Motor neuron (in vitro differentiated cells): Measurements from ENCODE around the gene LMF1. TPM values are rescaled to one million over a fixed set of nuclear protein-coding genes. Genes with fewer than 3 reads are reported as not detected.

Experiments
- ATAC-seq, 8 experiments: fragments of 200-7000 bp; cut with Tn5 transposase; replicated peaks in 6 of 8; 2 replicates each; pipeline ENCODE4 v1.8.0; 2021; ENCODE audit warnings: mild to moderate bottlenecking in 8 of 8, moderate library complexity in 8 of 8
- H3K27ac ChIP-seq, 2 donors: fragments of 250-450 bp; sonication (Bioruptor Pico); 2 replicates each; pipeline ENCODE4 v1.9.0; 2021; ENCODE audit warnings: antibody characterized with exemption in 2 of 2, mild to moderate bottlenecking in 2 of 2, moderate library complexity in 1 of 2
- H3K4me1 ChIP-seq, 2 donors: fragments of 250-450 bp; sonication (Bioruptor Pico); replicated peaks in 1 of 2; 2 replicates each; pipeline ENCODE4 v1.6.1; 2021; ENCODE audit warnings: antibody characterized with exemption in 2 of 2, mild to moderate bottlenecking in 2 of 2, moderate library complexity in 1 of 2
- H3K4me3 ChIP-seq, 5 donors: fragments of 250-450 bp; sonication (Bioruptor Pico); 2 replicates each; pipeline ENCODE4 v1.9.0; 2021; ENCODE audit warnings: antibody characterized with exemption in 5 of 5, mild to moderate bottlenecking in 5 of 5, moderate library complexity in 4 of 5
- WGBS, 10 experiments: fragments of 450-650 bp; shearing (Covaris generic); methylation state at CpG; one replicate each; pipeline ENCODE4 v1.0.0; 2022; 5-methylcytosine and 5-hydroxymethylcytosine counted together
- in situ Hi-C, 9 experiments: fragments of 400-800 bp; cut with MboI; loops; one replicate each; pipeline ENCODE4 v1.15.0; 2021; ENCODE audit warnings: low sequenced_read_pairs in 9 of 9, low pct_unique_long_range_greater_than_20kb in 2 of 9; ENCODE audit not compliant: unreplicated experiment in 9 of 9
- total RNA-seq, 8 experiments: library from RNA; unstranded; fragments of 300-600 nt; gene quantifications; 2 replicates each; pipeline versions ENCODE4 v1.2.3 to v1.2.4, GENCODE V29; 2022

Gene LMF1
- total RNA-seq, 8 experiments from 2014 or later: 5.1 to 20.0 (median 9.2) TPM

DNA sequence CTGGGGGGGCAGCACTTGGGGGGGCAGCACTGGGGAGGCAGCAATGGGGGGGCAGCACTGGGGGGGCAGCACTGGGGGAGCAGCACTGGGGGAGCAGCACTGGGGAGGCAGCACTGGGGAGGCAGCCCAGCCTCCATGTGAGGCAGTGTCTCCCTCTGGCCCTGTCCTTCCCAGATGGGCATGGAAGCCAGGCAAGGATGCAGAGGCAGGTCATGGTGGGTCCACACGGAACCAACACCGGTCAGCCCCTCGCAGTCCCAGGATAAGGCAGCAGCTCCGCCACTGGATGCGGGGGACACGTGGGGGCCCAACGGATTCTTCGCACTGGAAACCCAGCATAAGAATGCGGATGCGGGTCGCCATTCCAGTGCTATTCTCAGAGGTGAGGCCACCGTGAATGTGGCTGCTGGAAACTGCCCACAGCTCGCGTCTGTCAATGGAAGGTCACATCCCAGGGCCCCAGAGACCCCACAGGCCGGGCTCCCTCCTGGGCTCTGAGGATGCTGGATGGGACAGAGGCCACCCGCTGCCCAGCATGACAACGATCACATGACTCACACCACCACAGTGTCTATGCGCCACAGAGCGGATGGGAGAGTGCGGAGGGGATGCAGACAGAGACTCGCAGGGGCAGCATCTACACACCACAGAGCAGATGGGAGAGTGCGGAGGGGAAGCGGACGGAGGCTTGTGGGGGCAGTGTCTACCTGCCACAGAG lies 59.0 kb downstream of the LMF1 start:
- Histone ChIP-seq H3K4me3 (no peak overlapping the region), H3K27ac (no peak overlapping the region), H3K4me1 (peaks cover 0 to 7% of the 10 kb centered on the region in 2 donors)
- no peak for ATAC-seq
- in situ Hi-C loops: no loop called here
- WGBS, 10 experiments: 90 to 100% (median 93%) methylated on average over 1 to 4 of the region's 24 CpGs; no CpG with 5 or more reads in 6 of the 10 experiments

DNA sequence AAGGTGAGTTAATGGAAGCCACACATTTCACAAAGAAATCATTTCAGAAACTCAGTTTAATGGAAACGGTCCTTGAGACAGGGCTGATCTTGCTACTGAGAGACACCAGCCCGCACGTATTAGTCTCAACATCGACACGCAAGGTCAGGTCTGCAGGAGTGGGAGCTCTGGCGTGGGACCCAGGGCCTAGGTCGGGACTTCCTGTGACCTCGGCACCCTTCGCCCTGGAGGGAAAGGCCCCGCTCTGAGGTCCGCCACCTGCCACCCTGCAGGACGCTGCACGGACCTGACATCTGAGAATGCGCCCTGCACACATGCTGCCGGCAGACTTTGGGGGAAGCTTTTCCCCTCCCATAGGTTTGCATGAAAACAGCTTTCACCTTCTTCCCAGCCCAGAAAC lies 59.7 kb downstream of the LMF1 start:
- H3K27ac ChIP-seq: no peak overlapping the region
- ATAC-seq: no peak
- H3K4me3 ChIP-seq: no peak overlapping the region
- WGBS, 10 experiments: 100% methylated on average over 1 to 2 of the region's 15 CpGs; no CpG with 5 or more reads in 8 of the 10 experiments
- in situ Hi-C loops: no loop called here
- peaks cover 0 to 7% of the 10 kb centered on the region in 2 donors for H3K4me1 ChIP-seq

DNA sequence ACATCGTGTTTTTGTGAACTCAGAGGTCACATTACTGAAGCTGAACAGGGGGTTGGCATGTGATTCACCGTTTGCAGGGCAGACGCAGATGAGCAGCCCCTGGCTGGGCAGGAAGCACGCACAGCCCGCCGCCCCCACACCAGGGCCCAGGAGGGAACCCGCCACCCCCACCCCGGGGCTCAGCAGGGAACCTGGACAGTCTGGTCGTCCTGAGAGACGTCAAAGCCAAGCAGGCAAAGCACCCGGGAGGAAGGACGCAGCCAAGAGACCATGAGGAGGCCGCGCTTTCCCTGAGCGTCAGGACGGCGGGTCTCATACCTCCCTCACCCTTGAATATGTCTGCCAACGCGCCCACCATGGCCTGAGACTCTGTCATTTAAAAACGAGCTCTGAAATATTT lies 60.6 kb downstream of the LMF1 start:
- H3K27ac ChIP-seq: no peak overlapping the region
- peaks cover 0 to 7% of the 10 kb centered on the region in 2 donors for H3K4me1 ChIP-seq

DNA sequence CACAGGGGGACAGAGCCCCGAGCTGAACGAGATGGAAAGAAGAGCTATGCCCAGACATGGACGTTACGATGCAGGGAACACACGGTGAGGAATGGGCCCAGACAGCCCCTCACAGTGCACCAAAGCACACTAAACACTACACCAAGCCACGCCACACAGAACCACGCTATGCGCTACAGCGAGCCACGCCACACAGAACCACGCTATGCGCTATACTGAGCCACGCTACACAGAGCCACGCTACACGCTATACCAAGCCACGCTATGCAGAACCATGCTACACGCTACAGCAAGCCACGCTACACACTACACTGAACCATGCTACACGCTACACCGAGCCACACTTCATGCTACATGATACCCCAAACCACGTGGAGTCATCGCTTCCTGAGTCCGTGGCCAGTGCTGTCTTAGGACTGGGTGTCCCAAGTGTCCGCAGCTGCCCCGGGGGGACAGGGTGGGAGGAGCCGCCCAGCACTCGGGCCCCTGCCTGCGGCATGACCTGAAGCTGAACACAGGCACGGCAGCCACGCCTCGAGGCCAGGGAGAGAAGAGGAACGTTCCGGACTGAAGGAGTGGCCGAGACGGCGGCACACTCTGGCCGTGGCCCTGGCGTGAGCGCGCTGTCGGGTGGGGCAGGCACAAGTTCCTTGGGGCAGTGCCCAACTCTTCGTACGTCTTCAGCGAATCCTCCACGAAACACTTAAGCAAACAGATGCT lies 61.3 kb downstream of the LMF1 start:
- no peak overlapping the region for H3K27ac ChIP-seq
- WGBS, 10 experiments: 87 to 100% (median 92%) methylated on average over 2 to 17 of the region's 45 CpGs; no CpG with 5 or more reads in 3 of the 10 experiments
- in situ Hi-C loops: no loop called here
- H3K4me3 ChIP-seq: no peak overlapping the region
- H3K4me1 ChIP-seq: peaks cover 0 to 7% of the 10 kb centered on the region in 2 donors
- ATAC-seq: no peak

More for the DNA sequence above, 60.6 kb downstream of the LMF1 start:
- in situ Hi-C loops: no loop called here
- H3K4me3 ChIP-seq: no peak overlapping the region
- WGBS, 10 experiments: 40 to 60% methylated on average over 1 of the region's 20 CpGs; no CpG with 5 or more reads in 8 of the 10 experiments
- ATAC-seq: no peak

DNA sequence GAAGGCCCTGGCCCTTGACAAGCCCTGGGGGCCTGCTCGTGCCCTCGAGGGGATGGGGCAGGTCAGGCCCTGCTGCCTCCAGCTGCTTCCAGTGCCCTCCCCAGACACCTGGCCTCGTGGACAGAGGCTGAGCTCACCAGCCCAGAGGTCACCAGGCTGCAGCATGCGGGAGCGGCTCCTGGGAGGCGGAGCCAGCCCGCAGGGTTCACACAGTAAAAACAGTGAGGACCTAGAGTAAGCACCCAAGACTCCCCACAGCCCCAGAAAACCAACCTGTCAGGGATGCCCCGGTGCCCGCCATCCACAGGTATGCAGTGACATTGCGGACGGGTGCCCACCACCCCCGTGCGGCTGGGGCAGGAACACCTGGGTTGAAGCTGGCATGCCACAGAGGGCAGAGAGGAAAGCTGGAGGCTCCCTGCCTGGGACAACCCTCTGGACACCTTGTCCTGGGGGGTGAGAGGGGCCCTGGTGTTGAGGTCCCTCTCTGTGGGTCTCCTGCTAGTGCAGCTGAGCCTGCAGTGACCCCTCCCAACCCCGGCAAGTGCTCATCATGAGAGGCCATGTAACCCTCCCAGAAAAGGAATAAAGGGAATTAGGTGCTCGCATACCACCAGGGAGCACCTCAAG lies 62.1 kb downstream of the LMF1 start:
- WGBS, 10 experiments: 80 to 100% methylated on average over 2 of the region's 15 CpGs; no CpG with 5 or more reads in 8 of the 10 experiments
- H3K27ac ChIP-seq: no peak overlapping the region
- peaks cover 0 to 7% of the 10 kb centered on the region in 2 donors for H3K4me1 ChIP-seq
- no peak overlapping the region for H3K4me3 ChIP-seq
- in situ Hi-C loops: no loop called here
- ATAC-seq: peak in 3 of 8 experiments; percentile 14 to 42 (median 35)

DNA sequence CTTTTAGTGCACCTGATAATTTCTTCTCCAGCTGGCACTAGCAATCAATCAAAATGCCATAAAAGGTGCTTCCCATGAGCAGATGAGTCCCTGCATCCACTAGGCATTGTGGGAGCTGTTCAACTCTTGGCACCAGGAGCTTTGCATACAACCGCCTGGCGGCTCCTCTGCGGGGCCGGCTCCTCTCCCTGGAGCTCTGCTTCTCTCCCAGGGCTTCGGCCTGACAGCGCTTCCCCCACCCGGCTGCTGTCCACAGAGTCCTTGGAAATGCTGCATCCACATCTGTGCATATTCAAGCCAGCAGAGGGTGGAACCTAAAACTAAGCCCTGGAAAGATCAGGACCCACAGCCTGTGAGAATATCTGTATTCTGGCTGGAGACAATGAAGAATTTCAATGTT lies 62.9 kb downstream of the LMF1 start:
- H3K27ac ChIP-seq: no peak overlapping the region
- WGBS, 10 experiments: 43 to 86% (median 69%) methylated on average over 3 to 7 of the region's 7 CpGs; no CpG with 5 or more reads in 6 of the 10 experiments
- in situ Hi-C loops: no loop called here
- H3K4me1 ChIP-seq: peaks cover 0 to 3% of the 10 kb centered on the region in 2 donors
- ATAC-seq: peak; percentile 42 to 99 (median 69)
- H3K4me3 ChIP-seq: no peak overlapping the region

DNA sequence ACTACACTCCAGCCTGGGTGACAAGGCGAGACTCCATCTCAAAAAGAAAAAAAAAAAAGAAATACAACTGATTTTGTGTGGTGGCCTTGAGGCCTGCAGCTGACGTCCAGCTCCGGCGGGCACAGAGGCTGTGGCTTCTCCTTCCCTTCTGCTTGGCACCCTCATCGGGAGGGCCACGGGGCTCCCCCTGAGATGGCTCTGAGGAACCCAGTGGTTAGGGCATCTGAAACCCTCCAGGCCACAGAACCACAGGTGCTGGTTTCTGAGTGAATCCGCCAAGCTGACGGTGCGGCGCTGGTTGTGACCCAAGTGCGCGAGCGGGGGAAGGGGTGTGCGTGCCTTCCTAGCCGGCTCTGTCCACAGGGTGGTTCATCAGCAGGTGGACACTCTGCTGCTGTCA lies 63.4 kb downstream of the LMF1 start:
- ATAC-seq: peak in 1 of 8 experiments; percentile 7
- in situ Hi-C loops: no loop called here
- Histone ChIP-seq H3K4me3 (no peak overlapping the region), H3K4me1 (no peaks in the 10 kb centered on the region), H3K27ac (no peak overlapping the region)
- WGBS, 10 experiments: 86 to 100% (median 99%) methylated on average over 2 to 11 of the region's 15 CpGs; no CpG with 5 or more reads in 6 of the 10 experiments

DNA sequence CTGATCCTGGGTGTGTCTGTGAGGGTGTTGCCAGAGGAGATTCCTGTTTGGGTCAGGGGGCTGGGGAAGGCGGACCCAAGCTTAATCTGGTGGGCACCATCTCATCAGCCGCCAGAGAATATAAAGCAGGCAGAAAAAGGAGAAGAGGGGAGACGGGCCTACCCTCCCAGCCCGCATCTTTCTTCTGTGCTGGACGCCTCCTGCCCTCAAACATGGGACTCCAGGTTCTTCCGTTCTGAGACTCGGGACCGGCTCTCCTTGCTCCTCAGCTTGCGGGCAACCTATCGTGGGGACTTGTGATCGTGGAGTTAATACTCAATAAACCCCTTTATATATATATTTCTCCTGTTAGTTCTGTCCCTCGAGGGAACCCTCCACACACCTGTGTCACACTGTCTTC lies 64.5 kb downstream of the LMF1 start:
- Histone ChIP-seq H3K4me1 (no peaks in the 10 kb centered on the region), H3K4me3 (no peak overlapping the region), H3K27ac (no peak overlapping the region)
- in situ Hi-C loops: no loop called here
- WGBS, 10 experiments: 33 to 100% (median 83%) methylated on average over 1 to 8 of the region's 12 CpGs; no CpG with 5 or more reads in 3 of the 10 experiments
- no peak for ATAC-seq

DNA sequence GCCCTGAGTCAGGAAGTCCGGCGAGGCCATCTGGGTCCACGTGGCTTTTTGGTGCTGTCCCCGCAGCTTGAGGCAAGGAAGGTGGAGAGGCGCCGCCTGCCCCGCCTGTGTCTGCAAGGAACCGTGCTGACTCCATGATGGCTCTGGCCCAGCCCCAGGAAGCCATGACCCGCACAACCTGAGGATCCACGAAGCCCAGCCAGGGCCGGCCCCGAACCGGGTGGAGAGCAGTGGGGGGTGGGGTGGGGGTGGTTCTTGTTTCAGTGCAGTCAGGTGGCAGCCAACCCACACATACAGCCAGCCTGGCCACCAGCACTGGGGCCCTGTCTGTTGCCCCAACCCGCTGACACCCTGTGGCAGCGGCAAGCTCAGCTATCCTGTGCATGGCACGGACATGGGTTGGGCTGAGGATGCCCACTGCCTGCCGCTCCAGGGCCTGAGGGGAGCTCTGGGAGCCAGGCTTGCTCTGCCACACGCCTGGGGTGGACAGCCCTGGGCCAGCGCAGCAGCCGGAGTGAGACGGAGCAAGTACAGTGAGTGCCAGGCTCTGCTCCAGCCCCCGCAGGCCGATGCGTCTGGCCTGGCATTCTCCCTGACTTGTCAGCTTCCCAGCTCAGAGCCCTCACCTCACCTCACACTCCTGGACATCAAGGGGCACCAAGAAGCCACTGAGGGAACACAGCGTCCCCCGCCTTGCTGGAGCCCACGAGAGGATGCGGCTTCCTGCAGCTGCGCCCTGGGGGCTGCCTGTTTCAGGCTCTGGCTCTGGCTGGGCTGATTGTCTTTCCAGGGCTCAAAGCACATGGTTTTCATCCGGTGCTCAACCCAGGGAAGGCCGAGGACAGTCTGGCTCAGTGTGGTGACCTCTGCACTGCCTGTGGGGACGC lies 68.8 kb downstream of the LMF1 start:
- in situ Hi-C loops: no loop called here
- ATAC-seq: peak in 1 of 8 experiments; percentile 16
- WGBS, 10 experiments: 50 to 100% (median 76%) methylated on average over 1 to 4 of the region's 32 CpGs; no CpG with 5 or more reads in 6 of the 10 experiments
- H3K4me1 ChIP-seq: peaks cover 6 to 18% of the 10 kb centered on the region in 2 donors
- H3K4me3 ChIP-seq: no peak overlapping the region
- H3K27ac ChIP-seq: no peak overlapping the region

DNA sequence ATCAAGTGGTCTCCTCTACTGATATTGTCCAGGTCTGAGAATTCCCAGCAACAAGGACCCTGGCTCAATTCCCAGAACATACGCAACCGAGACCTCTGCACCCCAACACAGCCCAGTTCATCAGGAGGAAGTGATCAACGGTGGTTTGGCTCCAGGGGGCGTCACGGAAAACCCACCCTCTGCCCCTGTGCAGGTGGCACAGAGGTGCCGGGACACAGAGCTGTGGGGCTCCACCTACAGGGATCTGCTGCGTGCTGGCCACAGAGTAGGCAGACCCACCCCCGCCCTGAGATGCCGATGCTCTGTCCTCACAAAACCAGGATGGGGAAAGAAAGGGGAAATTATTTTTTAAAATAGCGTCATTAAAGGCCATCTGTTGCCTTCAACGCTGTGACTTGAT lies 69.6 kb downstream of the LMF1 start:
- peaks cover 8 to 26% of the 10 kb centered on the region in 2 donors for H3K4me1 ChIP-seq
- in situ Hi-C loops: no loop called here
- 40 to 100% (median 78%) methylated on average over 1 to 5 of the region's 11 CpGs; no CpG with 5 or more reads in 2 of the 10 experiments for WGBS, 10 experiments
- H3K27ac ChIP-seq: no peak overlapping the region
- H3K4me3 ChIP-seq: no peak overlapping the region
- ATAC-seq: no peak

DNA sequence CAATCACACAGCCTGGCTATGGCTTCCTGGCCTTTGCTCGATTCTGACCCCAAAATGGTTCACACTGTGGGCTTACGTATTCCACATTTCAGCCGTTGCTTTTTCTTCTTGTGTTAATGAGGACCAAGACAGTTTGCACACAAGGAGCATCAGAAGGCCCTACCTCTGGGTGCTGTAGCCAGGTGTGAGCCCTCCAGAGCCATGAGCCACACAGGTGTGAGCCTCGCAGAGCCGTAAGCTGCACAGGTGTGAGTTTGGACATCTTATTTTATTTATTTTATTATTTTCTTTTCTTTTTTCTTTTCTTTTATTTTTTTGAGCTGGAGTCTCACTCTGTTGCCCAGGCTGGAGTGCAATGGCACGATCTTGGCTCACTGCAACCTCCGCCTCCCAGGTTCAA lies 70.6 kb downstream of the LMF1 start:
- WGBS, 10 experiments: 80 to 100% (median 100%) methylated on average over 1 to 6 of the region's 7 CpGs; no CpG with 5 or more reads in 1 of the 10 experiments
- ATAC-seq: no peak
- Histone ChIP-seq H3K4me3 (no peak overlapping the region), H3K27ac (no peak overlapping the region), H3K4me1 (peaks cover 8 to 27% of the 10 kb centered on the region in 2 donors)
- in situ Hi-C loops: no loop called here

DNA sequence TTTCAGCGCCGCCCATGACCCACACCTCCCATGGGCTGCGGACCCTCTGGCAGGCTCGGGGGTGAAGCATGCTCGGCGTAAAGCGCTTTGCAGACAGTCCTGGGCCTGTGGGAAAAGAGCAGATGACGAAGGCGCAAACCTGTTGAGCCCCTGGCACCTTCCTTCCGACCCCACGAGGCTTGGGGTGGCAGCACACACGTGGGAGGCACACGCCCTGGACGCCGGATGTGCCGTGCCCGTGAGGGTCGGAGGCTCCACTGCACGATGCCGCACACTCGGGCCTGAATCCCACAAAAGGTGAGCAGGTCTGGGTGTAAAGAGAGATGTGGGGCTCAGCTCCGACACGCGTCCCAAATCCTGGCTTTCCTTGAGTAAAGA lies 71.1 kb downstream of the LMF1 start:
- 60 to 93% (median 73%) methylated on average over 1 to 14 of the region's 24 CpGs; no CpG with 5 or more reads in 7 of the 10 experiments for WGBS, 10 experiments
- Histone ChIP-seq H3K4me3 (no peak overlapping the region), H3K4me1 (peaks cover 8 to 27% of the 10 kb centered on the region in 2 donors), H3K27ac (peak overlapping the region in 1 of 2 donors; percentile 3)
- no peak for ATAC-seq
- in situ Hi-C loops: no loop called here
